ENCODE measurements around the gene CAMP. TPM values are rescaled to one million over a fixed set of nuclear protein-coding genes. Genes with fewer than 3 reads are reported as not detected.

Gene CAMP
- total RNA-seq, 2 experiments from 2014 or later: not detected

GRCh38 chr3:48220746-48221145 is 2.5 kb upstream of the CAMP start:
- Mint-ChIP-seq H3K27ac (no peak overlapping the region), H3K36me3 (no peaks in the 10 kb centered on the region), H3K4me3 (no peak overlapping the region), H3K27me3 (peaks cover 3% of the 10 kb centered on the region), H3K4me1 (peaks cover 1% of the 10 kb centered on the region), H3K9me3 (no peaks in the 10 kb centered on the region)
- ATAC-seq (ENCODE audit: low read depth) (no peak), DNase-seq (no peak)
- POLR2A ChIA-PET: interaction anchor here (0.6 kb wide), 1 partner anchor 654 kb away, joined by 5 read pairs; no protein-coding TSS in a partner anchor

GRCh38 chr3:48225587-48225986 is 2.3 kb downstream of the CAMP start:
- peaks cover 11% of the 10 kb centered on the region for H3K4me1 Mint-ChIP-seq
- H3K27ac Mint-ChIP-seq: no peak overlapping the region
- DNase-seq: no peak
- ATAC-seq (ENCODE audit: low read depth): no peak
- no peak overlapping the region for H3K4me3 Mint-ChIP-seq
- H3K9me3 Mint-ChIP-seq: no peaks in the 10 kb centered on the region
- POLR2A ChIA-PET: no interaction called here
- H3K36me3 Mint-ChIP-seq: no peaks in the 10 kb centered on the region
- H3K27me3 Mint-ChIP-seq: no peaks in the 10 kb centered on the region

GRCh38 chr3:48226939-48227338 is 3.6 kb downstream of the CAMP start:
- H3K4me3 Mint-ChIP-seq: peak overlapping the region; percentile 62
- ATAC-seq (ENCODE audit: low read depth) (peak; percentile 59), DNase-seq (no peak)
- H3K27me3 Mint-ChIP-seq: no peaks in the 10 kb centered on the region
- peaks cover 11% of the 10 kb centered on the region for H3K4me1 Mint-ChIP-seq
- H3K27ac Mint-ChIP-seq: no peak overlapping the region
- no peaks in the 10 kb centered on the region for H3K9me3 Mint-ChIP-seq
- POLR2A ChIA-PET: no interaction called here
- no peaks in the 10 kb centered on the region for H3K36me3 Mint-ChIP-seq

GRCh38 chr3:48232232-48232631 is 8.9 kb downstream of the CAMP start:
- POLR2A ChIA-PET: no interaction called here
- Mint-ChIP-seq H3K27ac (no peak overlapping the region), H3K36me3 (no peaks in the 10 kb centered on the region), H3K4me3 (no peak overlapping the region), H3K27me3 (no peaks in the 10 kb centered on the region), H3K4me1 (peaks cover 5% of the 10 kb centered on the region), H3K9me3 (no peaks in the 10 kb centered on the region)
- no peak for ATAC-seq (ENCODE audit: low read depth)
- DNase-seq: no peak

GRCh38 chr3:48232734-48233133 is 9.4 kb downstream of the CAMP start:
- H3K36me3 Mint-ChIP-seq: no peaks in the 10 kb centered on the region
- H3K4me1 Mint-ChIP-seq: peaks cover 3% of the 10 kb centered on the region
- no peaks in the 10 kb centered on the region for H3K27me3 Mint-ChIP-seq
- no peak overlapping the region for H3K4me3 Mint-ChIP-seq
- DNase-seq (peak; percentile 67), ATAC-seq (ENCODE audit: low read depth) (peak; percentile 94)
- POLR2A ChIA-PET: no interaction called here
- H3K27ac Mint-ChIP-seq: no peak overlapping the region
- H3K9me3 Mint-ChIP-seq: no peaks in the 10 kb centered on the region

GRCh38 chr3:48233542-48233941 is 10.2 kb downstream of the CAMP start:
- peaks cover 3% of the 10 kb centered on the region for H3K4me1 Mint-ChIP-seq
- H3K36me3 Mint-ChIP-seq: no peaks in the 10 kb centered on the region
- POLR2A ChIA-PET: no interaction called here
- no peaks in the 10 kb centered on the region for H3K9me3 Mint-ChIP-seq
- no peaks in the 10 kb centered on the region for H3K27me3 Mint-ChIP-seq
- ATAC-seq (ENCODE audit: low read depth): no peak
- H3K27ac Mint-ChIP-seq: no peak overlapping the region
- no peak overlapping the region for H3K4me3 Mint-ChIP-seq
- DNase-seq: no peak

GRCh38 chr3:48236531-48236930 is 13.2 kb downstream of the CAMP start:
- H3K4me3 Mint-ChIP-seq: no peak overlapping the region
- H3K27me3 Mint-ChIP-seq: no peaks in the 10 kb centered on the region
- no peak overlapping the region for H3K27ac Mint-ChIP-seq
- POLR2A ChIA-PET: no interaction called here
- ATAC-seq (ENCODE audit: low read depth) (no peak), DNase-seq (no peak)
- H3K4me1 Mint-ChIP-seq: peaks cover 9% of the 10 kb centered on the region
- no peaks in the 10 kb centered on the region for H3K9me3 Mint-ChIP-seq
- H3K36me3 Mint-ChIP-seq: no peaks in the 10 kb centered on the region

- peaks cover 11% of the 10 kb centered on the region for H3K4me1 Mint-ChIP-seq
- H3K27me3 Mint-ChIP-seq: no peaks in the 10 kb centered on the region
- H3K9me3 Mint-ChIP-seq: no peaks in the 10 kb centered on the region
- H3K4me3 Mint-ChIP-seq: no peak overlapping the region
- no peak overlapping the region for H3K27ac Mint-ChIP-seq
- DNase-seq (no peak), ATAC-seq (ENCODE audit: low read depth) (no peak)
- no peaks in the 10 kb centered on the region for H3K36me3 Mint-ChIP-seq
- POLR2A ChIA-PET: interaction anchor here (0.7 kb wide), 1 partner anchor 1076 kb away, joined by 4 read pairs; no protein-coding TSS in a partner anchor
Observed at GRCh38 chr3:48238531-48239085, 15.3 kb downstream of the CAMP start.

- no peaks in the 10 kb centered on the region for H3K9me3 Mint-ChIP-seq
- DNase-seq (no peak), ATAC-seq (ENCODE audit: low read depth) (peak; percentile 2)
- POLR2A ChIA-PET: interaction anchor here (0.6 to 2.7 kb wide), 16 partner anchors 9 to 1076 kb away, joined by 3 to 17 read pairs (median 4); partner anchors contain the start of genes ATRIP, CCDC51, CDC25A and NME6
- H3K4me1 Mint-ChIP-seq: peaks cover 17% of the 10 kb centered on the region
- no peaks in the 10 kb centered on the region for H3K27me3 Mint-ChIP-seq
- peak overlapping the region; percentile 91 for H3K4me3 Mint-ChIP-seq
- peak overlapping the region; percentile 94 for H3K27ac Mint-ChIP-seq
- H3K36me3 Mint-ChIP-seq: peaks cover 3% of the 10 kb centered on the region
Observed at GRCh38 chr3:48240000-48240963, 17.0 kb downstream of the CAMP start.

- Mint-ChIP-seq H3K4me3 (peak overlapping the region; percentile 91), H3K27ac (peak overlapping the region; percentile 94), H3K9me3 (no peaks in the 10 kb centered on the region), H3K36me3 (peaks cover 6% of the 10 kb centered on the region), H3K27me3 (no peaks in the 10 kb centered on the region), H3K4me1 (peaks cover 22% of the 10 kb centered on the region)
- peak; percentile 39 for DNase-seq
- POLR2A ChIA-PET: interaction anchor here (1.1 to 2.7 kb wide), 9 partner anchors 8 to 366 kb away, joined by 3 to 17 read pairs (median 7); partner anchors contain the start of genes CCDC51, CDC25A, NME6 and TMA7
- ATAC-seq (ENCODE audit: low read depth): no peak
Observed at GRCh38 chr3:48241796-48242455, 18.6 kb downstream of the CAMP start.

- H3K4me1 Mint-ChIP-seq: peaks cover 37% of the 10 kb centered on the region
- POLR2A ChIA-PET: interaction anchor here (0.7 to 1.9 kb wide), 2 partner anchors 24 to 196 kb away, joined by 3 to 7 read pairs; no protein-coding TSS in a partner anchor
- no peaks in the 10 kb centered on the region for H3K9me3 Mint-ChIP-seq
- H3K27me3 Mint-ChIP-seq: no peaks in the 10 kb centered on the region
- no peak overlapping the region for H3K27ac Mint-ChIP-seq
- ATAC-seq (ENCODE audit: low read depth) (no peak), DNase-seq (no peak)
- peaks cover 14% of the 10 kb centered on the region for H3K36me3 Mint-ChIP-seq
- H3K4me3 Mint-ChIP-seq: peak overlapping the region; percentile 20
Observed at GRCh38 chr3:48243886-48244285, 20.6 kb downstream of the CAMP start.

- Mint-ChIP-seq H3K4me3 (no peak overlapping the region), H3K9me3 (no peaks in the 10 kb centered on the region), H3K27ac (peak overlapping the region; percentile 9), H3K4me1 (peaks cover 37% of the 10 kb centered on the region), H3K27me3 (no peaks in the 10 kb centered on the region), H3K36me3 (peaks cover 19% of the 10 kb centered on the region)
- POLR2A ChIA-PET: interaction anchor here (0.6 to 1.9 kb wide), 2 partner anchors 10 to 24 kb away, joined by 3 to 7 read pairs; no protein-coding TSS in a partner anchor
- DNase-seq: no peak
- ATAC-seq (ENCODE audit: low read depth): no peak
Observed at GRCh38 chr3:48244461-48244860, 21.2 kb downstream of the CAMP start.

GRCh38 chr3:48245136-48245535 is 21.8 kb downstream of the CAMP start:
- POLR2A ChIA-PET: interaction anchor here (0.6 to 1.9 kb wide), 3 partner anchors 10 to 24 kb away, joined by 3 to 7 read pairs (median 3); no protein-coding TSS in a partner anchor
- DNase-seq: no peak
- peak overlapping the region; percentile 11 for H3K27ac Mint-ChIP-seq
- no peaks in the 10 kb centered on the region for H3K27me3 Mint-ChIP-seq
- peaks cover 20% of the 10 kb centered on the region for H3K36me3 Mint-ChIP-seq
- no peak overlapping the region for H3K4me3 Mint-ChIP-seq
- ATAC-seq (ENCODE audit: low read depth): no peak
- H3K4me1 Mint-ChIP-seq: peaks cover 37% of the 10 kb centered on the region
- H3K9me3 Mint-ChIP-seq: no peaks in the 10 kb centered on the region

Data from activated naive CD8-positive, alpha-beta T cell treated with anti-CD3 and anti-CD28 coated beads, Interleukin-2, amount 10 ng/mL, durations not matched to agents 7 days and 5 days (primary cell).